ENCODE data around the gene ARHGAP5. TPM values are rescaled to one million over a fixed set of nuclear protein-coding genes. Genes with fewer than 3 reads are reported as not detected.
A peak's percentile ranks its signal among the peaks of the same experiment; 100 is the strongest.

ARHGAP5 gene
- polyA plus RNA-seq, 4 donors = 14.9 to 64.9 (median 32.4) TPM

DNA sequence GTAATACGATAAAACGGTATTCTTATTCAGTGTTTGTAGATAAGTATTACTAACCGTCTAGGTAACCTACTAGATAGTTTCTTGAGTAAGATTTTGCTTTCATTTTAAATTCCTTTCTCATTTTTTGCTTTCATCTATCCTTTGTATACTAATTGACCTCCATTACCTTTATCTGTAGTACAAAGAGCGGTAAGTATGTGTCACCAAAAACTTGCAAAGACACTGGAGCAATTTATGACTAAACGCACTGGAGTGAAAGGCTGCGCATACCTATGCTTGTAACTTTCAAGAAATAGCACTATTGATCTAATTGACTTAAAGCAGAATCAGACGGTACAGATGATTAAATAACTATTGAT is 1.7 kb downstream of the ARHGAP5 start:
- H3K4me3 ChIP-seq (ENCODE audit: low read depth in 1 of 3, low read length in 3 of 3) = peak overlapping the region in 2 of 3 donors; percentile 85 to 86
- DNase-seq = peak; percentile 65 to 84
- H3K36me3 ChIP-seq (ENCODE audit: control insufficient read depth in 3 of 3, insufficient read depth in 2 of 3, low read depth in 1 of 3, low read length in 3 of 3) = no peaks in the 10 kb centered on the region
- H3K27ac ChIP-seq (ENCODE audit: low read depth in 1 of 3, low read length in 2 of 3) = peak overlapping the region in 1 of 3 donors; percentile 99
- WGBS, 3 donors = 5 to 27% (median 16%) methylated on average over 7 of the region's 7 CpGs
- no peaks in the 10 kb centered on the region for H3K9me3 ChIP-seq (ENCODE audit: control insufficient read depth in 2 of 2, insufficient read depth in 1 of 2, low read depth in 1 of 2, low read length in 1 of 2)
- FAIRE-seq = peak; percentile 70
- H3K27me3 ChIP-seq (ENCODE audit: control insufficient read depth in 3 of 3, insufficient read depth in 3 of 3, low read length in 3 of 3) = no peaks in the 10 kb centered on the region
- peaks cover 2 to 20% (median 4%) of the 10 kb centered on the region in 3 donors for H3K4me1 ChIP-seq (ENCODE audit: control insufficient read depth in 3 of 3, insufficient read depth in 2 of 3, low read depth in 1 of 3, low read length in 2 of 3)

DNA sequence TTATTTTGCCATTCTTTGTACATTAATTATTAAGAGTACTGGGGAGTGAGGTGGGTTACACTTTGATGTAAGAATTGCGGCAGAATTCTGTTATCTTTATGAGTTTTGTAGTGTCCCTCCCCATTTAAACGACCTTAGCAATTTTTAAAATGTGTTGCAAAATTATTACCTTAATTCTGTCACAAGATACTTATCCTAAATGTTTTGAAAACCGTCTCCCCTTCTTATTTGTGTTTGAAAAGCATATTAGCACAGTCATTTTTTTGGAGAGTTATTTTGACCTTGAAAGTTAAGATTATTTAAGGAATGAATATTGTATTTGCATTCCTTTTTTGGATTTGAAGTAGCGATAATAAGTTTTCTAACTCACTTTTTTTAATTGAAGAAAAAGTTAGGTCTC is 2.2 kb downstream of the ARHGAP5 start:
- H3K27ac ChIP-seq (ENCODE audit: low read depth in 1 of 3, low read length in 2 of 3) = peak overlapping the region in 1 of 3 donors; percentile 99
- 23 to 52% (median 35%) methylated on average over 4 of the region's 4 CpGs for WGBS, 3 donors
- no peaks in the 10 kb centered on the region for H3K27me3 ChIP-seq (ENCODE audit: control insufficient read depth in 3 of 3, insufficient read depth in 3 of 3, low read length in 3 of 3)
- H3K4me1 ChIP-seq (ENCODE audit: control insufficient read depth in 3 of 3, insufficient read depth in 2 of 3, low read depth in 1 of 3, low read length in 2 of 3) = peaks cover 2 to 20% (median 4%) of the 10 kb centered on the region in 3 donors
- no peaks in the 10 kb centered on the region for H3K9me3 ChIP-seq (ENCODE audit: control insufficient read depth in 2 of 2, insufficient read depth in 1 of 2, low read depth in 1 of 2, low read length in 1 of 2)
- H3K36me3 ChIP-seq (ENCODE audit: control insufficient read depth in 3 of 3, insufficient read depth in 2 of 3, low read depth in 1 of 3, low read length in 3 of 3) = no peaks in the 10 kb centered on the region
- no peak for DNase-seq
- peak overlapping the region in 1 of 3 donors; percentile 86 for H3K4me3 ChIP-seq (ENCODE audit: low read depth in 1 of 3, low read length in 3 of 3)
- no peak for FAIRE-seq

DNA sequence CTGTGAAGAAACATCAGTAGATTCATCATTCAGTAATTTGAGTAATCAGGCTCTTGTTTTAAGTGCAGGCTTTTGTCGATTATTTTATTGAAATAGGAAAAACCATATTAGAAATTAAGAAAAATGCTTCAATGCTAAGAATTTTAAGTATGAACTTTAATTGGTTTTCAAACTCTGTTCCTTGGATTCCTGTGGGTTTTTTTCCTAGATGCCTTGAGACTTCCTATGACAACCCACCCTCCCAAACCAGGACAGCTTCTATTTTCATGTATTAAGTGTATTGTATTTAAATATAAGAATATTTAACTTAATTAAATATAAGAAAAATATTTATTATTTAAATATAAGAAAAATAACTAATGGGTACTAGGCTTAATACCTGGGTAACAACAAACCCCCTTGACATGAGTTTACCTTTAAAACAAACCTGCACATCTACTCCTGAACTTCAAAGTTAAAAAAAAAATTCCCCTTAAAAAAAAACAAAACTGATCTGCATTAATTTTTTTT is 3.0 kb downstream of the ARHGAP5 start:
- no peak overlapping the region for H3K27ac ChIP-seq (ENCODE audit: low read depth in 1 of 3, low read length in 2 of 3)
- no peaks in the 10 kb centered on the region for H3K27me3 ChIP-seq (ENCODE audit: control insufficient read depth in 3 of 3, insufficient read depth in 3 of 3, low read length in 3 of 3)
- H3K36me3 ChIP-seq (ENCODE audit: control insufficient read depth in 3 of 3, insufficient read depth in 2 of 3, low read depth in 1 of 3, low read length in 3 of 3) = peaks cover 0 to 1% (median 0%) of the 10 kb centered on the region in 3 donors
- no peaks in the 10 kb centered on the region for H3K9me3 ChIP-seq (ENCODE audit: control insufficient read depth in 2 of 2, insufficient read depth in 1 of 2, low read depth in 1 of 2, low read length in 1 of 2)
- 55 to 84% (median 81%) methylated on average over 1 of the region's 1 CpG for WGBS, 3 donors
- no peak overlapping the region for H3K4me3 ChIP-seq (ENCODE audit: low read depth in 1 of 3, low read length in 3 of 3)
- DNase-seq (no peak), FAIRE-seq (no peak)
- peaks cover 2 to 23% (median 6%) of the 10 kb centered on the region in 3 donors for H3K4me1 ChIP-seq (ENCODE audit: control insufficient read depth in 3 of 3, insufficient read depth in 2 of 3, low read depth in 1 of 3, low read length in 2 of 3)

DNA sequence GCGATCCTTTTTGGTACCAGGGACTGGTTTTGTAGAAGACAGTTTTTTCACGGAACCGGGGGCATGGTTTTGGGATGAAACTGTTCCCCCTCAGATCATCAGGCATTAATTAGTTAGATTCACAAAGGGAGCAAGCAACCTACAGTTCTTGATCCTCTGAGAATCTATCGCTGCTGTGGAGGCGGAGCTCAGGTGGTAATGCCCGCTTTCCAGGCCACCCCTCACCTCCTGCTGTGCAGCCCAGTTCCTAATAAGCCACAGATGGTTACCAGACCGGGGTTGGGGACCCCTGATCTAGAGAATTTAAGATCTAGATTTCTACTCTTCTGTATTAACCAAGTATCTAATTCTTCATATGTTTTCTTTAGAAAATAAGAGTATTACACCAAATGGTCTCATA is 4.8 kb downstream of the ARHGAP5 start:
- no peak overlapping the region for H3K4me3 ChIP-seq (ENCODE audit: low read depth in 1 of 3, low read length in 3 of 3)
- H3K27me3 ChIP-seq (ENCODE audit: control insufficient read depth in 3 of 3, insufficient read depth in 3 of 3, low read length in 3 of 3) = no peaks in the 10 kb centered on the region
- H3K27ac ChIP-seq (ENCODE audit: low read depth in 1 of 3, low read length in 2 of 3) = no peak overlapping the region
- FAIRE-seq = no peak
- no peak for DNase-seq
- H3K4me1 ChIP-seq (ENCODE audit: control insufficient read depth in 3 of 3, insufficient read depth in 2 of 3, low read depth in 1 of 3, low read length in 2 of 3) = peaks cover 2 to 28% (median 8%) of the 10 kb centered on the region in 3 donors
- WGBS, 3 donors = 57 to 78% (median 63%) methylated on average over 7 of the region's 7 CpGs
- H3K9me3 ChIP-seq (ENCODE audit: control insufficient read depth in 2 of 2, insufficient read depth in 1 of 2, low read depth in 1 of 2, low read length in 1 of 2) = no peaks in the 10 kb centered on the region
- H3K36me3 ChIP-seq (ENCODE audit: control insufficient read depth in 3 of 3, insufficient read depth in 2 of 3, low read depth in 1 of 3, low read length in 3 of 3) = peaks cover 0 to 3% (median 0%) of the 10 kb centered on the region in 3 donors

DNA sequence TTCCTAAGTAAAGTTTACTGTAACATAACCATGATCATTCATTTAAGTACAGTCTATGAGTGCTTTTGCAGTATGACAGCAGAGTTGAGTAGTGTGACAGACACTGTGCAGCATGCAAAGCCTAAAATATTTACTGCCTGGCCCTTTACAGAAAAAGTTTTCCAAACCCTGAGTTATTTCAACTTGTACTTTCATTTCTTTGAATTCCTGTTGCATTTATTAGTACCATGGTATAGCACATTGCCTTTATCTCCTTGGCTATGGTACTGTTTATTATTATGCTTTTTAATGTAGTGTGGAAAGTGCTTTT is 6.2 kb downstream of the ARHGAP5 start:
- H3K4me3 ChIP-seq (ENCODE audit: low read depth in 1 of 3, low read length in 3 of 3) = no peak overlapping the region
- no peaks in the 10 kb centered on the region for H3K27me3 ChIP-seq (ENCODE audit: control insufficient read depth in 3 of 3, insufficient read depth in 3 of 3, low read length in 3 of 3)
- peaks cover 2 to 28% (median 8%) of the 10 kb centered on the region in 3 donors for H3K4me1 ChIP-seq (ENCODE audit: control insufficient read depth in 3 of 3, insufficient read depth in 2 of 3, low read depth in 1 of 3, low read length in 2 of 3)
- peaks cover 0 to 3% (median 0%) of the 10 kb centered on the region in 3 donors for H3K36me3 ChIP-seq (ENCODE audit: control insufficient read depth in 3 of 3, insufficient read depth in 2 of 3, low read depth in 1 of 3, low read length in 3 of 3)
- H3K27ac ChIP-seq (ENCODE audit: low read depth in 1 of 3, low read length in 2 of 3) = peak overlapping the region in 2 of 3 donors; percentile 35 to 47
- DNase-seq (no peak), FAIRE-seq (no peak)
- no peaks in the 10 kb centered on the region for H3K9me3 ChIP-seq (ENCODE audit: control insufficient read depth in 2 of 2, insufficient read depth in 1 of 2, low read depth in 1 of 2, low read length in 1 of 2)

DNA sequence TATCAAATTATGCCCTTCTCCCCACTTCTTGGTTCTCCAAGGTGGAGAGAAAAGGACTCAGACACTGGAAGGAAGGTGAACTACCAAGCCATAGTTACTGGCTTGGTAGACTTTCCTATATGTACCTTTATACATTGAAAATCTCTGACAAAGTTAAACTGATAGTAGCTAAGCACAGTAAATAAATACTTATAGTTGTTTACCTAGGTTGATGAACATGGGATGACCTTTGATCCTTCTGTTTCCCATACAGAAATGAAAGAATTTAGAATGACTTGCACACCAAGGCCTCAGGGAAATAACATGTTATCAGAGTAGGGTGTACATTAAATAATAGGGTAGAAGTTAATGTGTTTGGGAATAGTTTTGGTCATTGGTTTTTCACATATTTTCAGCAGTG is 6.7 kb downstream of the ARHGAP5 start:
- H3K27ac ChIP-seq (ENCODE audit: low read depth in 1 of 3, low read length in 2 of 3) = peak overlapping the region in 1 of 3 donors; percentile 47
- no peaks in the 10 kb centered on the region for H3K27me3 ChIP-seq (ENCODE audit: control insufficient read depth in 3 of 3, insufficient read depth in 3 of 3, low read length in 3 of 3)
- H3K4me1 ChIP-seq (ENCODE audit: control insufficient read depth in 3 of 3, insufficient read depth in 2 of 3, low read depth in 1 of 3, low read length in 2 of 3) = peaks cover 2 to 28% (median 8%) of the 10 kb centered on the region in 3 donors
- no peak overlapping the region for H3K4me3 ChIP-seq (ENCODE audit: low read depth in 1 of 3, low read length in 3 of 3)
- FAIRE-seq (peak; percentile 23), DNase-seq (peak; percentile 67 to 78)
- H3K9me3 ChIP-seq (ENCODE audit: control insufficient read depth in 2 of 2, insufficient read depth in 1 of 2, low read depth in 1 of 2, low read length in 1 of 2) = no peaks in the 10 kb centered on the region
- peaks cover 0 to 3% (median 0%) of the 10 kb centered on the region in 3 donors for H3K36me3 ChIP-seq (ENCODE audit: control insufficient read depth in 3 of 3, insufficient read depth in 2 of 3, low read depth in 1 of 3, low read length in 3 of 3)

DNA sequence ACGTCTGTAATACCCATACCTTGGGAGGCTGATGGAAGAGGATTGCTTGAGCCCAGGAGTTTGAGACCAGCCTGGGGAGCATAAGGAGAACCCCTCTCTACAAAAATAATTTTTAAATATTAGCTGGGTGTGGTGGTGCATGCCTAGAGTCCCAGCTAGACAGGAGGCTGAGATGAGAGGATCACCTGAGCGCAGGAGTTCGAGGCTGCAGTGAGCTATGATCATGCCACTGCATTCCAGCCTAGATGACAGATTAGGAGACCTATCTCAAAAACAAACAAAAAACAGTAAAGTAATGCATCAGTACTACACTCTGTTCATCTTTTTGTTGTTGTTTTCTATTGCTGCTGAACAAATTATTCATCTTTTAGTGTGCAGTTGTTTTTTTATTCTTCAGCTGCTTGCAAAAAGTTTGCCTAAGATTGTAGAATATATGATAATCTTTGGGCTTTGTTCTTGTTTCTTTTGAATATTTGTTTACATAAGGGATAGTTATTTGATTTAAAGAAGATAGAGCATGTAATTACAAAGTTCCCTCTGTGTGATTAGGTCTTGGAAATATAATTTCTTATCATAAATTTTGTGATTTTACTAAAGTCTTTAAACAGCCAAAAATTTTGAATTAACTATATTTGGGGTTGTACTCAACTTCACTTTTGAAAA is 8.2 kb downstream of the ARHGAP5 start:
- H3K27ac ChIP-seq (ENCODE audit: low read depth in 1 of 3, low read length in 2 of 3) = no peak overlapping the region
- WGBS, 3 donors = 77 to 89% (median 87%) methylated on average over 3 of the region's 3 CpGs
- no peak for FAIRE-seq
- no peak for DNase-seq
- H3K27me3 ChIP-seq (ENCODE audit: control insufficient read depth in 3 of 3, insufficient read depth in 3 of 3, low read length in 3 of 3) = no peaks in the 10 kb centered on the region
- no peaks in the 10 kb centered on the region for H3K9me3 ChIP-seq (ENCODE audit: control insufficient read depth in 2 of 2, insufficient read depth in 1 of 2, low read depth in 1 of 2, low read length in 1 of 2)
- peaks cover 0 to 3% (median 0%) of the 10 kb centered on the region in 3 donors for H3K36me3 ChIP-seq (ENCODE audit: control insufficient read depth in 3 of 3, insufficient read depth in 2 of 3, low read depth in 1 of 3, low read length in 3 of 3)
- H3K4me3 ChIP-seq (ENCODE audit: low read depth in 1 of 3, low read length in 3 of 3) = no peak overlapping the region
- H3K4me1 ChIP-seq (ENCODE audit: control insufficient read depth in 3 of 3, insufficient read depth in 2 of 3, low read depth in 1 of 3, low read length in 2 of 3) = peaks cover 2 to 28% (median 8%) of the 10 kb centered on the region in 3 donors

DNA sequence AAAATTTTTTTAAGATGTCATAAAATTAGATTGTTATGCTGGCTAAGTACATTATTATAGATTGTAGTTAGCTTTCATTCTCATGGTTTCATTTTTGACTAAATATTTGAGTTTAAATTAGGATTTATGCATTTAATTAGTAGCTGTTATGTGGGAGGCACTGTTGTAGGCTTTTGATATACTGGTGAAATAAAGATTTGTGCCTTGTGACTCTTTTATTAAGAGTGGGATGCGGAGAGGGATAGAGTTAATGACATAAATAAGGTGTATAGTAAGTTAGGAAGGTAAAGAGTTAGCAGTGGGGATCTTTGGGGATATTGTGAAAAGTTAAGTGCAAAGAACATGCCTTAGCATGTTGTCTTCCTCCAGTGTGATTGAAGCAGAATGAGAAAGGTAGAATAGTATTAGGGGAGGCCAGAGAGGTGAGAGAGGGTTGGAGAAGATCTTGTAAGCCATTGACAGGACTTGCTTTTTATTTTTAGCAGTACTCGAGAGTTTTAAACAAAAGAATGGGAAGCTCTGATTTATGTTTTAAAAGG is 8.8 kb downstream of the ARHGAP5 start:
- Histone ChIP-seq H3K27ac (ENCODE audit: low read depth in 1 of 3, low read length in 2 of 3) (no peak overlapping the region), H3K9me3 (ENCODE audit: control insufficient read depth in 2 of 2, insufficient read depth in 1 of 2, low read depth in 1 of 2, low read length in 1 of 2) (no peaks in the 10 kb centered on the region), H3K4me1 (ENCODE audit: control insufficient read depth in 3 of 3, insufficient read depth in 2 of 3, low read depth in 1 of 3, low read length in 2 of 3) (peaks cover 2 to 28% (median 8%) of the 10 kb centered on the region in 3 donors), H3K4me3 (ENCODE audit: low read depth in 1 of 3, low read length in 3 of 3) (no peak overlapping the region), H3K27me3 (ENCODE audit: control insufficient read depth in 3 of 3, insufficient read depth in 3 of 3, low read length in 3 of 3) (no peaks in the 10 kb centered on the region), H3K36me3 (ENCODE audit: control insufficient read depth in 3 of 3, insufficient read depth in 2 of 3, low read depth in 1 of 3, low read length in 3 of 3) (peaks cover 0 to 3% (median 0%) of the 10 kb centered on the region in 3 donors)
- WGBS, 3 donors = 73 to 82% (median 75%) methylated on average over 2 of the region's 2 CpGs
- DNase-seq (no peak), FAIRE-seq (peak; percentile 57)

Measured in small intestine (tissue), 7 donors.